Trophoblast cell (in vitro differentiated cells and primary cell): ENCODE measurements around the gene TFE3.

Source experiments
- DNase-seq, 2 donors: peaks; one replicate each; pipeline ENCODE4 v3.0.0-alpha.2; 2016
- H2AFZ ChIP-seq: 2 replicates; pipeline ENCODE4 v1.6.1; 2013; ENCODE audit warnings: low read length, moderate library complexity, mild to moderate bottlenecking; ENCODE audit not compliant: insufficient read depth, poor library complexity
- H2AK5ac ChIP-seq: 2 replicates; pipeline ENCODE4 v1.6.1; 2013; ENCODE audit warnings: mild to moderate bottlenecking, low read length
- H2BK120ac ChIP-seq: 2 replicates; pipeline ENCODE4 v1.6.1; 2013; ENCODE audit warnings: low read length, mild to moderate bottlenecking, moderate library complexity; ENCODE audit not compliant: insufficient read depth, poor library complexity
- H2BK12ac ChIP-seq: 2 replicates; pipeline ENCODE4 v1.6.1; 2013; ENCODE audit warnings: mild to moderate bottlenecking, low read length, moderate library complexity
- H2BK5ac ChIP-seq: 2 replicates; pipeline ENCODE4 v1.6.1; 2013; ENCODE audit warnings: low read length, low read depth, moderate library complexity, mild to moderate bottlenecking; ENCODE audit not compliant: poor library complexity
- H3K14ac ChIP-seq: 2 replicates; pipeline ENCODE4 v1.6.1; 2013; ENCODE audit warnings: mild to moderate bottlenecking, low read length
- H3K18ac ChIP-seq: 2 replicates; pipeline ENCODE4 v1.6.1; 2013; ENCODE audit warnings: mild to moderate bottlenecking, low read length
- H3K23ac ChIP-seq: 2 replicates; pipeline ENCODE4 v1.6.1; 2013; ENCODE audit warnings: low read length
- H3K27ac ChIP-seq: 2 replicates; pipeline ENCODE4 v1.5.1; 2013; ENCODE audit warnings: low read depth, mild to moderate bottlenecking, inconsistent platforms, low read length, moderate library complexity
- H3K27me3 ChIP-seq: 2 replicates; pipeline ENCODE4 v1.6.1; 2013; ENCODE audit warnings: inconsistent platforms, mild to moderate bottlenecking, low read length, moderate library complexity; ENCODE audit not compliant: insufficient read depth
- H3K36me3 ChIP-seq, 2 experiments: 1 replicate in 1 of 2; 2 replicates in 1 of 2; pipeline ENCODE4 v1.6.1; 2013; ENCODE audit warnings: low read length in 2 of 2, mild to moderate bottlenecking in 2 of 2, moderate library complexity in 1 of 2; ENCODE audit not compliant: insufficient read depth in 2 of 2, control insufficient read depth in 1 of 2
- H3K4ac ChIP-seq: 2 replicates; pipeline ENCODE4 v1.6.1; 2013; ENCODE audit warnings: low read depth, mild to moderate bottlenecking, low read length, moderate library complexity
- H3K4me1 ChIP-seq, 2 experiments: 1 replicate in 1 of 2; 2 replicates in 1 of 2; pipeline ENCODE4 v1.6.1; 2013; ENCODE audit warnings: low read length in 2 of 2, mild to moderate bottlenecking in 2 of 2, moderate library complexity in 1 of 2; ENCODE audit not compliant: insufficient read depth in 2 of 2, control insufficient read depth in 1 of 2
- H3K4me2 ChIP-seq: 2 replicates; pipeline ENCODE4 v1.6.1; 2013; ENCODE audit warnings: inconsistent platforms, mild to moderate bottlenecking, low read length, moderate library complexity
- H3K4me3 ChIP-seq: 2 replicates; pipeline ENCODE4 v1.5.1; 2013; ENCODE audit warnings: mild to moderate bottlenecking, low read depth, low read length, inconsistent platforms
- H3K79me1 ChIP-seq: one replicate; pipeline ENCODE4 v1.6.1; 2013; ENCODE audit warnings: low read length
- H3K79me2 ChIP-seq: 2 replicates; pipeline ENCODE4 v1.6.1; 2013; ENCODE audit warnings: low read length, mild to moderate bottlenecking; ENCODE audit not compliant: control insufficient read depth, insufficient read depth, poor library complexity
- H3K9ac ChIP-seq: 2 replicates; pipeline ENCODE4 v1.6.1; 2013; ENCODE audit warnings: mild to moderate bottlenecking, low read length
- H3K9me3 ChIP-seq: 2 replicates; pipeline ENCODE4 v1.6.1; 2013; ENCODE audit warnings: low read depth, mild to moderate bottlenecking, control low read depth, inconsistent platforms, low read length; ENCODE audit not compliant: insufficient read depth
- H4K12ac ChIP-seq: 2 replicates; pipeline ENCODE4 v1.6.1; 2013; ENCODE audit warnings: low read depth, mild to moderate bottlenecking, low read length, moderate library complexity
- H4K8ac ChIP-seq: 2 replicates; pipeline ENCODE4 v1.6.1; 2013; ENCODE audit warnings: low read depth, mild to moderate bottlenecking, low read length, moderate library complexity
- H4K91ac ChIP-seq: one replicate; pipeline ENCODE4 v1.6.1; 2013; ENCODE audit warnings: low read depth, mild to moderate bottlenecking, low read length, moderate library complexity
- WGBS: extraction: QIAGEN DNeasy Blood & Tissue Kit; methylation state at CpG from one replicate; pipeline ENCODE4 v1.1.7; 2013; ENCODE audit warnings: missing lambda C conversion rate; ENCODE audit not compliant: insufficient read length, insufficient coverage; ENCODE audit errors: extremely low coverage; 5-methylcytosine and 5-hydroxymethylcytosine counted together

Gene TFE3

GRCh38 chrX:49060914-49061313 lies 17.8 kb upstream of the TFE3 start:
- no peak overlapping the region for H2BK5ac ChIP-seq
- H3K79me1 ChIP-seq: peaks cover 4% of the 10 kb centered on the region
- H3K27ac ChIP-seq: no peak overlapping the region
- H3K4me3 ChIP-seq: no peak overlapping the region
- H3K4me2 ChIP-seq: no peak overlapping the region
- no peak overlapping the region for H2BK12ac ChIP-seq
- peaks cover 4 to 8% of the 10 kb centered on the region in 2 experiments for H3K4me1 ChIP-seq
- no peak overlapping the region for H3K23ac ChIP-seq
- H3K36me3 ChIP-seq: peaks cover 41 to 44% of the 10 kb centered on the region in 2 experiments
- H3K9ac ChIP-seq: no peak overlapping the region
- H3K14ac ChIP-seq: no peak overlapping the region
- H3K4ac ChIP-seq: peak overlapping the region; percentile 35
- no peak overlapping the region for H4K12ac ChIP-seq
- no peak for DNase-seq
- H3K79me2 ChIP-seq: no peaks in the 10 kb centered on the region
- no peak overlapping the region for H2BK120ac ChIP-seq
- no peak overlapping the region for H2AFZ ChIP-seq
- no peak overlapping the region for H4K91ac ChIP-seq
- no peak overlapping the region for H4K8ac ChIP-seq
- H3K27me3 ChIP-seq: no peaks in the 10 kb centered on the region
- no peaks in the 10 kb centered on the region for H3K9me3 ChIP-seq
- no CpG with 5 or more reads among the region's 3 CpGs for WGBS
- no peak overlapping the region for H3K18ac ChIP-seq
- no peak overlapping the region for H2AK5ac ChIP-seq

DNA sequence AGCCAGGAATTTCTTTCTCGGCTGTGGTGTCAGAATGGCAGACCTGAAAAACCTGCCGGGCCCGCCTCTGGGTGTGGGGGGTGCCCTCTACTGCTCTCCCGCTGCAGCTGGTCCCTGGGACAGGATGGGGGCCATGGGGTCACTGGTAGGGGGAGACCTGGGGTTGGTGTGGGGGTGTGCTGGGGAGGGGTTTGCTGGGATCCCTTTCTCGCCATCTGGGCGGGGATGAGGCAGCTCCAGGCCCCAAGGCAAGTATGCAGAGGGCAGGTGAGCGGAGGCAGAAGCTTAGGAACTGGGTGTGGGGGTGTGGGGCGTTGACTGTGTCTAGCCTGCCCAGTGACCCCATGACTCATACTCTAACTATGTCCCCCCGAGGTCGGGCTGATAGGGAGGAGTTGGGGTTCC lies 16.5 kb upstream of the TFE3 start:
- Histone ChIP-seq H3K79me2 (no peaks in the 10 kb centered on the region), H3K27me3 (no peaks in the 10 kb centered on the region), H3K4me3 (peak overlapping the region; percentile 76), H3K27ac (peak overlapping the region; percentile 75), H4K8ac (no peak overlapping the region), H3K18ac (no peak overlapping the region), H2BK5ac (peak overlapping the region; percentile 71), H3K79me1 (peaks cover 4% of the 10 kb centered on the region), H3K23ac (no peak overlapping the region), H3K36me3 (peaks cover 30 to 35% of the 10 kb centered on the region in 2 experiments), H4K91ac (no peak overlapping the region), H3K14ac (no peak overlapping the region), H4K12ac (no peak overlapping the region), H3K4me2 (peak overlapping the region; percentile 55), H2BK12ac (no peak overlapping the region), H2AK5ac (no peak overlapping the region), H3K9ac (no peak overlapping the region), H3K4ac (no peak overlapping the region), H3K4me1 (peaks cover 4 to 9% of the 10 kb centered on the region in 2 experiments), H2BK120ac (no peak overlapping the region), H3K9me3 (no peaks in the 10 kb centered on the region), H2AFZ (no peak overlapping the region)
- peak; percentile 10 to 35 for DNase-seq
- no CpG with 5 or more reads among the region's 10 CpGs for WGBS

GRCh38 chrX:49059201-49059600 lies 16.0 kb upstream of the TFE3 start:
- no peaks in the 10 kb centered on the region for H3K9me3 ChIP-seq
- H4K12ac ChIP-seq: no peak overlapping the region
- no peak overlapping the region for H3K18ac ChIP-seq
- H3K4me3 ChIP-seq: peak overlapping the region; percentile 76
- H3K14ac ChIP-seq: no peak overlapping the region
- H3K27ac ChIP-seq: peak overlapping the region; percentile 75
- H3K4ac ChIP-seq: no peak overlapping the region
- no CpG with 5 or more reads among the region's 6 CpGs for WGBS
- no peak overlapping the region for H2BK12ac ChIP-seq
- H3K79me2 ChIP-seq: no peaks in the 10 kb centered on the region
- peak overlapping the region; percentile 19 for H3K9ac ChIP-seq
- no peaks in the 10 kb centered on the region for H3K27me3 ChIP-seq
- H2AK5ac ChIP-seq: no peak overlapping the region
- H3K36me3 ChIP-seq: peaks cover 25 to 31% of the 10 kb centered on the region in 2 experiments
- DNase-seq: no peak
- peak overlapping the region; percentile 55 for H3K4me2 ChIP-seq
- H2AFZ ChIP-seq: no peak overlapping the region
- H3K79me1 ChIP-seq: peaks cover 4% of the 10 kb centered on the region
- H3K23ac ChIP-seq: no peak overlapping the region
- H2BK5ac ChIP-seq: peak overlapping the region; percentile 26
- peaks cover 4 to 10% of the 10 kb centered on the region in 2 experiments for H3K4me1 ChIP-seq
- peak overlapping the region; percentile 8 for H4K91ac ChIP-seq
- H4K8ac ChIP-seq: no peak overlapping the region
- H2BK120ac ChIP-seq: no peak overlapping the region

DNA sequence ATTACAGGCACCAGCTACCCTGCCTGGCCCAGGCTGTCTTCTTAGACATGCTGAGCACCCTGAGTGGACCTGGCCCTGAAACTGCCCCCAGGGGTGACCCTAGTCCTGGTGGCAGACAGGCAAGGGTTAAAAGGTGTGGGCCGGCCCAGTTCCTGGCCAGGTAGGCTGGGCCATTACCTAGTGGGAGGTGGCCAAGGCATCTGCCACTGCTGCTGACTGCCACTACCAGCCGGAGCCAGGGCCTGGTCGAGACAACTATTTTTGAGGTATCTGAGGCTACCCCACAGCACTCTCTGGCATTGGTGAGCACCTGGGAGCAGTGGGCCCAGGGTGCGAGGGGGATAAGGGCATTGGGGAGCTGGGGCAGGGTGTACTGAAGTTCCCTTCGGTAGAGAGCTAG lies 15.6 kb upstream of the TFE3 start, which contains the start of gene CCDC120:
Gene CCDC120 (plus strand): TSS at position 206 of the 400 bp plus-strand sequence. CDS start 3,043 bp downstream, outside the sequence.
- Histone ChIP-seq H3K9me3 (peaks cover 1% of the 10 kb centered on the region), H3K14ac (no peak within 1 kb of the TSS), H2BK5ac (peak within 1 kb of the TSS; percentile 71), H3K27ac (peak within 1 kb of the TSS; percentile 75), H2BK120ac (no peak within 1 kb of the TSS), H3K79me2 (peaks cover 2% of the 10 kb centered on the region), H3K4me1 (peaks cover 8 to 13% of the 10 kb centered on the region in 2 experiments), H3K23ac (no peak within 1 kb of the TSS), H3K79me1 (peaks cover 7% of the 10 kb centered on the region), H2BK12ac (no peak within 1 kb of the TSS), H3K27me3 (no peaks in the 10 kb centered on the region), H3K36me3 (peaks cover 21 to 27% of the 10 kb centered on the region in 2 experiments), H3K4ac (no peak within 1 kb of the TSS), H3K4me3 (peak within 1 kb of the TSS; percentile 76), H2AFZ (no peak within 1 kb of the TSS), H4K91ac (peak within 1 kb of the TSS; percentile 8), H2AK5ac (no peak within 1 kb of the TSS), H4K12ac (no peak within 1 kb of the TSS), H3K18ac (no peak within 1 kb of the TSS), H3K4me2 (peak within 1 kb of the TSS; percentile 55), H3K9ac (peak within 1 kb of the TSS; percentile 19), H4K8ac (no peak within 1 kb of the TSS)
- peak in 1 of 2 donors; percentile 47 for DNase-seq
- no CpG with 5 or more reads among the region's 5 CpGs for WGBS
